Osteoblast (primary cell): ENCODE data around the gene IGFL3. TPM values are rescaled to one million over a fixed set of nuclear protein-coding genes. Genes with fewer than 3 reads are reported as not detected.

Source experiments
- DNase-seq: peaks from one replicate; pipeline ENCODE4 v3.0.0; 2011; ENCODE audit warnings: low spot score, mixed read lengths; ENCODE audit not compliant: insufficient read length; ENCODE audit errors: missing footprints
- H2AFZ ChIP-seq: 2 replicates; pipeline ENCODE4 v1.6.0; 2011; ENCODE audit warnings: mild to moderate bottlenecking, low read length
- H3K27ac ChIP-seq: 2 replicates; pipeline ENCODE4 v1.5.1; 2011; ENCODE audit warnings: mild to moderate bottlenecking, low read depth, low read length, moderate library complexity
- H3K27me3 ChIP-seq: 2 replicates; pipeline ENCODE4 v1.6.0; 2012; ENCODE audit warnings: mild to moderate bottlenecking, control low read depth, inconsistent platforms, low read length, moderate library complexity; ENCODE audit not compliant: insufficient read depth
- H3K36me3 ChIP-seq: 2 replicates; pipeline ENCODE4 v1.5.1; 2011; ENCODE audit warnings: mild to moderate bottlenecking, low read length, control low read depth, moderate library complexity; ENCODE audit not compliant: insufficient read depth
- H3K4me1 ChIP-seq: 2 replicates; pipeline ENCODE4 v1.5.1; 2011; ENCODE audit warnings: mild to moderate bottlenecking, low read length, control low read depth, moderate library complexity; ENCODE audit not compliant: insufficient read depth
- H3K4me2 ChIP-seq: 2 replicates; pipeline ENCODE4 v1.6.0; 2011; ENCODE audit warnings: mild to moderate bottlenecking, low read length; ENCODE audit not compliant: insufficient read depth
- H3K4me3 ChIP-seq: fragments of 200-600 bp; sonication (generic); 3 replicates; pipeline ENCODE4 v1.5.1; 2012; ENCODE audit warnings: mild to moderate bottlenecking, low read length, inconsistent platforms; ENCODE audit not compliant: insufficient read depth
- H3K79me2 ChIP-seq: 2 replicates; pipeline ENCODE4 v1.6.0; 2012; ENCODE audit warnings: mild to moderate bottlenecking, low read length, control low read depth, inconsistent platforms; ENCODE audit not compliant: insufficient read depth
- H3K9me3 ChIP-seq: 2 replicates; pipeline ENCODE4 v1.5.1; 2011; ENCODE audit warnings: low read depth, low read length, control low read depth
- H4K20me1 ChIP-seq: 2 replicates; pipeline ENCODE4 v1.6.0; 2012; ENCODE audit warnings: mild to moderate bottlenecking, low read length, control low read depth; ENCODE audit not compliant: insufficient read depth
- total RNA-seq: library from RNA; depleted of rRNA; stranded (reverse); fragments of >200 nt; gene quantifications from 2 replicates; pipeline ENCODE4 v1.2.3, GENCODE V29; 2012
- TF ChIP-seq, protein P1 (sequence below): IDR thresholded peaks from 2 replicates; pipeline ENCODE4 v1.5.1; 2011; ENCODE audit warnings: mild to moderate bottlenecking, low read depth, low read length, moderate library complexity; ENCODE audit errors: extremely low read depth

Gene IGFL3
- total RNA-seq, 1 donor, result not detected

DNA sequence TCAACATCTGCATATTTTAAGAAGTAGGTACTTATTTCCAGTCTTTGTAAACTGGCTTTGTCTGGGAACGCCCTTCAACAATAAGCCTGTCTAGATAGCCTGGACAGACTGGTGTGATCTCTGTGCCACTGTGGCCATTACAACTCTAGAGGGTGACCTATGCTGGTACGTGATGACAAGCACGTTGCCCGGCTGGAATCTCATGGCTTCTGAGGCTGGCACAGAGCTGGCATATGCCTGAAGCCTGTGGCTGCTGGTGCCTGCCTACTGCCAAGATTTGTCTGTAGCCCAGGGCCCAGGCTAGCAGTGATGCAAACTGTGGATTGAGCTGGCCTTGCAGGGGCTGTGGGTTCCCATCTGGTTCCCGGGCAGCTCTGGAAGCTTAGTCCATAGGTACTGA lies 34.0 kb downstream of the IGFL3 start:
- Histone ChIP-seq H3K4me2 (no peak overlapping the region), H4K20me1 (no peaks in the 10 kb centered on the region), H3K79me2 (no peaks in the 10 kb centered on the region), H3K9me3 (peaks cover 7% of the 10 kb centered on the region), H3K4me3 (no peak overlapping the region), H3K27me3 (peaks cover 61% of the 10 kb centered on the region), H2AFZ (no peak overlapping the region), H3K27ac (no peak overlapping the region), H3K36me3 (no peaks in the 10 kb centered on the region), H3K4me1 (no peaks in the 10 kb centered on the region)
- no peak for DNase-seq
- TF ChIP-seq, protein P1, sequence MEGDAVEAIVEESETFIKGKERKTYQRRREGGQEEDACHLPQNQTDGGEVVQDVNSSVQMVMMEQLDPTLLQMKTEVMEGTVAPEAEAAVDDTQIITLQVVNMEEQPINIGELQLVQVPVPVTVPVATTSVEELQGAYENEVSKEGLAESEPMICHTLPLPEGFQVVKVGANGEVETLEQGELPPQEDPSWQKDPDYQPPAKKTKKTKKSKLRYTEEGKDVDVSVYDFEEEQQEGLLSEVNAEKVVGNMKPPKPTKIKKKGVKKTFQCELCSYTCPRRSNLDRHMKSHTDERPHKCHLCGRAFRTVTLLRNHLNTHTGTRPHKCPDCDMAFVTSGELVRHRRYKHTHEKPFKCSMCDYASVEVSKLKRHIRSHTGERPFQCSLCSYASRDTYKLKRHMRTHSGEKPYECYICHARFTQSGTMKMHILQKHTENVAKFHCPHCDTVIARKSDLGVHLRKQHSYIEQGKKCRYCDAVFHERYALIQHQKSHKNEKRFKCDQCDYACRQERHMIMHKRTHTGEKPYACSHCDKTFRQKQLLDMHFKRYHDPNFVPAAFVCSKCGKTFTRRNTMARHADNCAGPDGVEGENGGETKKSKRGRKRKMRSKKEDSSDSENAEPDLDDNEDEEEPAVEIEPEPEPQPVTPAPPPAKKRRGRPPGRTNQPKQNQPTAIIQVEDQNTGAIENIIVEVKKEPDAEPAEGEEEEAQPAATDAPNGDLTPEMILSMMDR, result no peak

DNA sequence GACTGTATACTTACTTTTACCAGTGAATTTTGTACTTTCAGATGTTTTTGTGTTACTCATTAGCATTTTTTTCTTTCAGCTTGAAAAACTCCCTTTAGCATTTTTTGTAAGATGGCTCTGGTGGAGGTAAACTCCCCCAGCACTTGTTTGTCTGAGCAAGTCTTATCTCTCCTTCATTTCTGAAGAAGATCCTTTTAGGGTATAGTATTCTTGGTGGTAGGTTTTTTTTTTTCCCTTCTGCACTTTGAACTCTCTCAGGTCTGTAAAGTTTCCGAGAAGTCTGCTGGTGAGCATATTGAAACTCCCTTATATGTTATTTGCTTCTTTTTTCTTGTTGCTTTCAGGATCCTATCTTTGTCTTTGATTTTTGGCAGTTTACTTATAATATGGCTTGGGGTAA lies 35.1 kb downstream of the IGFL3 start:
- no peak overlapping the region for H2AFZ ChIP-seq
- H4K20me1 ChIP-seq, result no peaks in the 10 kb centered on the region
- H3K79me2 ChIP-seq, result no peaks in the 10 kb centered on the region
- no peaks in the 10 kb centered on the region for H3K4me1 ChIP-seq
- H3K27ac ChIP-seq, result no peak overlapping the region
- TF ChIP-seq, protein P1, result no peak
- H3K27me3 ChIP-seq, result peaks cover 62% of the 10 kb centered on the region
- H3K9me3 ChIP-seq, result peaks cover 12% of the 10 kb centered on the region
- no peak overlapping the region for H3K4me2 ChIP-seq
- DNase-seq, result peak; percentile 2
- H3K4me3 ChIP-seq, result no peak overlapping the region
- H3K36me3 ChIP-seq, result no peaks in the 10 kb centered on the region

DNA sequence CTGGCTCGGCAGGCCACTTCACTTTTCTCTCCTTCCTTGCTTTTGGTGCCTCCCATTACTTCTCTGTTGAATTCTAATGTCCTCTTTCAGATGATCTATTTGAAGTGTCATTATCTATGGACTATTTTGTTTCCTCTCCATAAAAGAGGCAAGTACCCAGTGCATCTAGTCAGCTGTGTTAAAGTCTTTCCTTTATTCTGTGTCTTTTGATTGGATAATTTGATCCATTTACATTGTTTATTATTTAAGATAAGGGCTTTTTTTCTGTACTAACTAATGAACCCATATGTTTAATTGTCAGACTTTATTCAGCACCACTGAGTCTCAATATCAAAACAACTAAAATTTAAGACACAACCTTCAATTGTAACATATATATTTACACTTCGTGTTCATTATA lies 36.4 kb downstream of the IGFL3 start:
- H3K4me3 ChIP-seq, result no peak overlapping the region
- H3K9me3 ChIP-seq, result peaks cover 12% of the 10 kb centered on the region
- H3K79me2 ChIP-seq, result no peaks in the 10 kb centered on the region
- H3K36me3 ChIP-seq, result no peaks in the 10 kb centered on the region
- H3K27me3 ChIP-seq, result peaks cover 64% of the 10 kb centered on the region
- no peaks in the 10 kb centered on the region for H3K4me1 ChIP-seq
- no peaks in the 10 kb centered on the region for H4K20me1 ChIP-seq
- DNase-seq, result no peak
- no peak overlapping the region for H3K27ac ChIP-seq
- TF ChIP-seq, protein P1, result no peak
- no peak overlapping the region for H2AFZ ChIP-seq
- no peak overlapping the region for H3K4me2 ChIP-seq

DNA sequence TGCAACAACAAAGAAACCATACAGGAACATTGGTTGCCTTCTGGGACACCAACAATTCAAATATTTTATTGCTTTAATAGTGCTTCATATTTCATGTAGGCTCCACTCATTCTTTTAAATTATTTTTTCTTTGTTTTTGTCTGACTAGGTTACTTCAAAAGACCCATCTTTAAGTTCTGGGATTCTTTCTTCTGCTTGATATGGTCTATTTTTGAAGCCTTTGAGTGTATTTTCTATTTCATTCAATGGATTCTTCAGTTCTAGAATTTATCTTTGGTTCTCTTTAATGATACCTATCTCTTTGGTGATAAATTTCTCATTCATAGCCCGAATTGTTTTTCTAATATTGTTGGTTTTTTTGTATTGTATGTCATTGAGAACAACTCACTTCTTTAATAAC lies 38.6 kb downstream of the IGFL3 start:
- H2AFZ ChIP-seq, result no peak overlapping the region
- no peak overlapping the region for H3K4me2 ChIP-seq
- H3K4me1 ChIP-seq, result peaks cover 8% of the 10 kb centered on the region
- no peak for DNase-seq
- peaks cover under 1% of the 10 kb centered on the region for H4K20me1 ChIP-seq
- H3K9me3 ChIP-seq, result peaks cover 12% of the 10 kb centered on the region
- H3K27me3 ChIP-seq, result peaks cover 55% of the 10 kb centered on the region
- TF ChIP-seq, protein P1, result no peak
- H3K79me2 ChIP-seq, result no peaks in the 10 kb centered on the region
- H3K36me3 ChIP-seq, result no peaks in the 10 kb centered on the region
- no peak overlapping the region for H3K27ac ChIP-seq
- no peak overlapping the region for H3K4me3 ChIP-seq
